ENCODE results near the gene LYRM1. TPM values are rescaled to one million over a fixed set of nuclear protein-coding genes. Genes with fewer than 3 reads are reported as not detected.
A peak's percentile ranks its signal among the peaks of the same experiment; 100 is the strongest.

Gene LYRM1
- total and polyA plus RNA-seq, 2 of the 4 experiments (the other 2 are of a cell fraction), result 19.0 to 35.0 TPM

- Histone ChIP-seq H3K36me3 (ENCODE audit: control insufficient read depth, insufficient read depth, low read length) (no peaks in the 10 kb centered on the region), H2BK5ac (ENCODE audit: low read depth, low read length, poor library complexity, severe bottlenecking) (no peak overlapping the region), H3K27me3 (ENCODE audit: control insufficient read depth, insufficient read depth, low read length) (no peaks in the 10 kb centered on the region), H3K23ac (ENCODE audit: low read depth, low read length) (peak overlapping the region; percentile 65), H2BK120ac (ENCODE audit: low read depth, low read length) (no peak overlapping the region), H3K4me3 (ENCODE audit: insufficient read depth, low read depth, low read length) (no peak overlapping the region), H3K18ac (ENCODE audit: low read depth, low read length) (no peak overlapping the region), H4K5ac (ENCODE audit: low read depth, low read length) (peak overlapping the region; percentile 18; the same call in 1 of the 2 replicates), H4K91ac (ENCODE audit: insufficient read depth, low read depth, low read length) (no peak overlapping the region), H3K56ac (ENCODE audit: extremely low read depth, insufficient read depth, low read length) (no peak overlapping the region), H2AK5ac (ENCODE audit: low read depth, low read length) (no peak overlapping the region), H3K79me1 (ENCODE audit: low read depth in 1 of 2, low read length in 2 of 2) (peaks cover 48 to 98% of the 10 kb centered on the region in 2 experiments), H2BK15ac (ENCODE audit: low read depth, low read length) (no peak overlapping the region), H3K4me1 (ENCODE audit: control insufficient read depth, insufficient read depth, low read length) (peaks cover 20% of the 10 kb centered on the region), H4K20me1 (ENCODE audit: insufficient read depth, low read length) (peaks cover 48% of the 10 kb centered on the region), H3K14ac (replicated peaks; ENCODE audit: low read depth, low read length) (no peak overlapping the region), H2AFZ (replicated peaks; ENCODE audit: low read length, poor library complexity) (no peak overlapping the region), H3K4ac (ENCODE audit: low read depth, low read length) (no peak overlapping the region), H4K8ac (ENCODE audit: low read depth in 2 of 2, low read length in 2 of 2) (0 out of 4 replicates have a peak overlapping the region, but pooled peaks of 1 of the 2 experiments have one; percentile 6), H2AK9ac (replicated peaks; ENCODE audit: low read depth, low read length, poor library complexity) (no peak overlapping the region), H2BK20ac (ENCODE audit: low read depth, low read length) (no peak overlapping the region), H3K27ac (ENCODE audit: insufficient read depth, low read length) (no peak overlapping the region), H3K9me3 (ENCODE audit: control insufficient read depth, insufficient read depth, low read length) (no peaks in the 10 kb centered on the region), H3K9ac (ENCODE audit: low read depth, low read length) (no peak overlapping the region), H3K4me2 (ENCODE audit: low read depth, low read length) (no peak overlapping the region), H3K9me1 (ENCODE audit: insufficient read depth, low read length) (peaks cover 44% of the 10 kb centered on the region)
- in situ Hi-C loops (cut with MboI; ENCODE audit: low sequenced_read_pairs) (no loop called here), dilution Hi-C loops (cut with HindIII; ENCODE audit: low sequenced_read_pairs, unreplicated experiment) (no loop called here), intact Hi-C loops (cut with micrococcal nuclease) (no loop called here)
- BruUV-seq (replicated peaks), result no TSS peak
- WGBS, 2 experiments (ENCODE audit: extremely low coverage in 2 of 2, insufficient read length in 1 of 2), result 60% methylated on average over 1 of the region's 2 CpGs; no CpG with 5 or more reads in 1 of the 2 experiments
- ATAC-seq (ENCODE audit: low read depth) (no peak), DNase-seq (no peak)
- ChIA-PET POLR2A (ENCODE audit: unreplicated experiment) (no interaction called here), CTCF (no interaction called here)
- TF ChIP-seq MAFK (IDR thresholded peaks at IDR 0.05; ENCODE audit: low read depth, low read length) (no peak), MAZ (IDR thresholded peaks at IDR 0.05; ENCODE audit: borderline replicate concordance, low read depth, low read length) (no peak), RFX5 (IDR thresholded peaks at IDR 0.05; ENCODE audit: low read depth, low read length) (no peak), USF2 (IDR thresholded peaks at IDR 0.05; ENCODE audit: low read depth, low read length) (no peak), RAD21 (IDR thresholded peaks at IDR 0.05; ENCODE audit: low read length) (no peak), SMC3 (IDR thresholded peaks at IDR 0.05; ENCODE audit: low read depth, low read length) (no peak), FOS (IDR thresholded peaks at IDR 0.05; ENCODE audit: low read depth, low read length) (no peak), CHD1 (IDR thresholded peaks at IDR 0.05; ENCODE audit: low read depth, low read length) (no peak), MXI1 (IDR thresholded peaks at IDR 0.05; ENCODE audit: borderline replicate concordance, low read depth, low read length) (no peak), POLR2A (IDR thresholded peaks at IDR 0.05; ENCODE audit: low read depth, low read length) (no peak), BHLHE40 (IDR thresholded peaks at IDR 0.05; ENCODE audit: low read depth, low read length) (no peak), ELK1 (IDR thresholded peaks at IDR 0.05; ENCODE audit: borderline replicate concordance, low read depth, low read length) (no peak), RCOR1 (IDR thresholded peaks at IDR 0.05; ENCODE audit: insufficient replicate concordance, low read length) (no peak), NFE2L2 (IDR thresholded peaks at IDR 0.05; ENCODE audit: low read depth, low read length) (no peak), CEBPB (IDR thresholded peaks at IDR 0.05; ENCODE audit: low read depth, low read length) (no peak)
- TF ChIP-seq, protein P1, sequence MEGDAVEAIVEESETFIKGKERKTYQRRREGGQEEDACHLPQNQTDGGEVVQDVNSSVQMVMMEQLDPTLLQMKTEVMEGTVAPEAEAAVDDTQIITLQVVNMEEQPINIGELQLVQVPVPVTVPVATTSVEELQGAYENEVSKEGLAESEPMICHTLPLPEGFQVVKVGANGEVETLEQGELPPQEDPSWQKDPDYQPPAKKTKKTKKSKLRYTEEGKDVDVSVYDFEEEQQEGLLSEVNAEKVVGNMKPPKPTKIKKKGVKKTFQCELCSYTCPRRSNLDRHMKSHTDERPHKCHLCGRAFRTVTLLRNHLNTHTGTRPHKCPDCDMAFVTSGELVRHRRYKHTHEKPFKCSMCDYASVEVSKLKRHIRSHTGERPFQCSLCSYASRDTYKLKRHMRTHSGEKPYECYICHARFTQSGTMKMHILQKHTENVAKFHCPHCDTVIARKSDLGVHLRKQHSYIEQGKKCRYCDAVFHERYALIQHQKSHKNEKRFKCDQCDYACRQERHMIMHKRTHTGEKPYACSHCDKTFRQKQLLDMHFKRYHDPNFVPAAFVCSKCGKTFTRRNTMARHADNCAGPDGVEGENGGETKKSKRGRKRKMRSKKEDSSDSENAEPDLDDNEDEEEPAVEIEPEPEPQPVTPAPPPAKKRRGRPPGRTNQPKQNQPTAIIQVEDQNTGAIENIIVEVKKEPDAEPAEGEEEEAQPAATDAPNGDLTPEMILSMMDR (conservative IDR thresholded peaks at IDR 0.05; ENCODE audit: low read depth, low read length), result no peak
Measured at GRCh38 chr16:20870122-20870820, 30.3 kb upstream of the LYRM1 start.

Measured in IMR-90 (cell line).